ENCODE data around the gene PRR15.
"Not testable (repeated sequence)": the region's sequence is repeated elsewhere in the genome, so short reads cannot be mapped to it uniquely, and the experiment has no call there.

Gene PRR15
- 0 to 0.98 (median 0.09) reads per million in 18 experiments for total RNA-seq

GRCh38 chr7:29563590-29564495, at the start of gene PRR15:
Gene PRR15 (plus strand): TSS chr7:29563835. CDS start chr7:29566330, 2,495 bp downstream.
- DNase-seq, result no peak

- no peak for DNase-seq
These were observed 47.1 kb upstream of the PRR15 start for GRCh38 chr7:29516491-29516890.

- no peak for DNase-seq
These were observed 45.0 kb upstream of the PRR15 start for GRCh38 chr7:29518616-29519015.

GRCh38 chr7:29523728-29524127, 39.9 kb upstream of the PRR15 start:
- no peak for DNase-seq

- DNase-seq, result no peak
These were observed 36.0 kb upstream of the PRR15 start for GRCh38 chr7:29527505-29528108.

- DNase-seq, result not testable (repeated sequence)
These were observed 35.1 kb upstream of the PRR15 start for GRCh38 chr7:29528526-29528925.

GRCh38 chr7:29538389-29538788, 25.2 kb upstream of the PRR15 start:
- DNase-seq, result no peak

GRCh38 chr7:29539471-29539870, 24.2 kb upstream of the PRR15 start:
- no peak for DNase-seq

- no peak for DNase-seq
These were observed 16.2 kb upstream of the PRR15 start for GRCh38 chr7:29547421-29547820.

- DNase-seq, result no peak
These were observed 14.8 kb upstream of the PRR15 start for GRCh38 chr7:29548823-29549222.

- DNase-seq, result no peak
These were observed 11.2 kb upstream of the PRR15 start for GRCh38 chr7:29552392-29552791.

GRCh38 chr7:29555061-29555460, 8.6 kb upstream of the PRR15 start:
- no peak for DNase-seq

- DNase-seq, result no peak
These were observed 7.0 kb upstream of the PRR15 start for GRCh38 chr7:29556405-29557195.

- DNase-seq, result peak; percentile 85 to 89
These were observed 5.7 kb upstream of the PRR15 start for GRCh38 chr7:29557954-29558353.

GRCh38 chr7:29561271-29561670, 2.4 kb upstream of the PRR15 start:
- peak; percentile 48 to 56 for DNase-seq

- DNase-seq, result no peak
These were observed 1.3 kb upstream of the PRR15 start for GRCh38 chr7:29562307-29562706.

- DNase-seq, result peak; percentile 85 to 86
These were observed 1.0 kb downstream of the PRR15 start for GRCh38 chr7:29564496-29565223.

- DNase-seq, result peak; percentile 25 to 43
These were observed 1.6 kb downstream of the PRR15 start for GRCh38 chr7:29565224-29565630.

GRCh38 chr7:29565634-29565981, 2.0 kb downstream of the PRR15 start:
- no peak for DNase-seq

GRCh38 chr7:29565982-29566746, 2.5 kb downstream of the PRR15 start:
- peak in 1 of 2 donors; percentile 21 for DNase-seq

GRCh38 chr7:29567174-29567573, 3.5 kb downstream of the PRR15 start:
- no peak for DNase-seq

GRCh38 chr7:29569648-29570047, 6.0 kb downstream of the PRR15 start:
- peak; percentile 44 to 48 for DNase-seq
